Measurements from ENCODE around the gene PNPLA2. TPM values are rescaled to one million over a fixed set of nuclear protein-coding genes. Genes with fewer than 3 reads are reported as not detected.

The PNPLA2 gene
- total and polyA plus RNA-seq, 10 of the 15 experiments (the other 5 are each of a cell fraction or from before 2014, with no cell fraction given), result 0.19 to 34.0 (median 8.1) TPM

- TF ChIP-seq IKZF2 (IDR thresholded peaks at IDR 0.05) (no peak), WRNIP1 (IDR thresholded peaks at IDR 0.05; ENCODE audit: borderline replicate concordance, low read depth, low read length) (no peak), POLR2A (IDR thresholded peaks at IDR 0.05; ENCODE audit: low read depth, low read length) (peak; percentile 4), ZBTB33 (IDR thresholded peaks at IDR 0.05) (no peak), TBL1XR1 (IDR thresholded peaks at IDR 0.05; ENCODE audit: low read depth, low read length) (no peak)
- TF ChIP-seq, protein P1, sequence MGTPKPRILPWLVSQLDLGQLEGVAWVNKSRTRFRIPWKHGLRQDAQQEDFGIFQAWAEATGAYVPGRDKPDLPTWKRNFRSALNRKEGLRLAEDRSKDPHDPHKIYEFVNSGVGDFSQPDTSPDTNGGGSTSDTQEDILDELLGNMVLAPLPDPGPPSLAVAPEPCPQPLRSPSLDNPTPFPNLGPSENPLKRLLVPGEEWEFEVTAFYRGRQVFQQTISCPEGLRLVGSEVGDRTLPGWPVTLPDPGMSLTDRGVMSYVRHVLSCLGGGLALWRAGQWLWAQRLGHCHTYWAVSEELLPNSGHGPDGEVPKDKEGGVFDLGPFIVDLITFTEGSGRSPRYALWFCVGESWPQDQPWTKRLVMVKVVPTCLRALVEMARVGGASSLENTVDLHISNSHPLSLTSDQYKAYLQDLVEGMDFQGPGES (IDR thresholded peaks at IDR 0.05), result no peak
- no peak for FAIRE-seq
- Histone ChIP-seq H3K27ac (ENCODE audit: control insufficient read depth, insufficient read depth) (no peak overlapping the region), H3K4me2 (ENCODE audit: control insufficient read depth, insufficient read depth) (no peak overlapping the region), H4K20me1 (ENCODE audit: control insufficient read depth, insufficient read depth) (no peaks in the 10 kb centered on the region), H3K79me2 (ENCODE audit: control insufficient read depth, insufficient read depth, low read length) (peaks cover 27% of the 10 kb centered on the region), H3K27me3 (replicated peaks in 1 of 2; ENCODE audit: control insufficient read depth in 2 of 2, insufficient read depth in 2 of 2, low read length in 1 of 2) (no peaks in the 10 kb centered on the region), H3K4me1 (ENCODE audit: control insufficient read depth, insufficient read depth, low read length) (peaks cover 20% of the 10 kb centered on the region), H3K9ac (ENCODE audit: control insufficient read depth, insufficient read depth, low read length) (no peak overlapping the region), H2AFZ (ENCODE audit: control insufficient read depth, low read depth, low read length) (no peak overlapping the region), H3K36me3 (ENCODE audit: control insufficient read depth in 2 of 2, insufficient read depth in 2 of 2, low read length in 1 of 2) (peaks cover 0 to 10% of the 10 kb centered on the region in 2 experiments; a peak in 2 of 4 replicates), H3K4me3 (no peak overlapping the region), H3K9me3 (replicated peaks; ENCODE audit: control insufficient read depth, insufficient read depth, low read length) (no peaks in the 10 kb centered on the region)
- no peak for ATAC-seq
- in situ Hi-C loops (cut with MboI) (loop anchor here (25.0 kb wide), 1 partner anchor 1586 kb away; the partner anchor contains the start of gene CD81), intact Hi-C loops (cut with micrococcal nuclease; ENCODE audit: unreplicated experiment) (no loop called here)
- ChIA-PET SMC1A (ENCODE audit: uncharacterized antibody, unreplicated experiment) (no interaction called here), RAD21 (ENCODE audit: unreplicated experiment) (no interaction called here), POLR2A (interaction anchor here (0.5 kb wide), 1 partner anchor 109 kb away, joined by 3 read pairs; no protein-coding TSS in a partner anchor), CTCF (no interaction called here)
- BruUV-seq (replicated peaks), result no TSS peak
- no peak for DNase-seq (ENCODE audit: low read depth, low spot score)
- WGBS (ENCODE audit: insufficient coverage, insufficient replicate concordance, low lambda C conversion rate, missing lambda C conversion rate), result 88% methylated on average over 19 of the region's 20 CpGs
Measured at GRCh38 chr11:801097-801780, 17.5 kb upstream of the PNPLA2 start.

Data from GM12878 (cell line).